IPS-NIHi7 (cell line): ENCODE data around the gene CXCL5.
A peak's percentile ranks its signal among the peaks of the same experiment; 100 is the strongest.
"Not testable (repeated sequence)": the region's sequence is repeated elsewhere in the genome, so short reads cannot be mapped to it uniquely, and the experiment has no call there.

Source experiments
- DNase-seq: peaks from one replicate; pipeline ENCODE4 v3.0.0; 2012; ENCODE audit warnings: mixed read lengths; ENCODE audit errors: extremely low spot score

CXCL5 gene

GRCh38 chr4:73970945-73971344 lies 27.5 kb downstream of the CXCL5 start:
- no peak for DNase-seq

- no peak for DNase-seq
Measured at GRCh38 chr4:73970011-73970410, 28.5 kb downstream of the CXCL5 start.

GRCh38 chr4:73967866-73968265 lies 30.6 kb downstream of the CXCL5 start:
- DNase-seq, result no peak

- peak; percentile 84 for DNase-seq
Measured at GRCh38 chr4:73964862-73965611, 33.4 kb downstream of the CXCL5 start.

- DNase-seq, result no peak
Measured at GRCh38 chr4:73962724-73963123, 35.8 kb downstream of the CXCL5 start.

- not testable (repeated sequence) for DNase-seq
Measured at GRCh38 chr4:73959041-73959440, 39.4 kb downstream of the CXCL5 start.

- no peak for DNase-seq
Measured at GRCh38 chr4:73952352-73952751, 46.1 kb downstream of the CXCL5 start.

- DNase-seq, result not testable (repeated sequence)
Measured at GRCh38 chr4:73950376-73950920, 48.0 kb downstream of the CXCL5 start.

GRCh38 chr4:73948990-73949706 lies 49.3 kb downstream of the CXCL5 start:
- DNase-seq, result no peak

GRCh38 chr4:73948291-73948690 lies 50.2 kb downstream of the CXCL5 start:
- no peak for DNase-seq

GRCh38 chr4:73947239-73947985 lies 51.1 kb downstream of the CXCL5 start:
- no peak for DNase-seq

GRCh38 chr4:73945674-73946449 lies 52.6 kb downstream of the CXCL5 start:
- no peak for DNase-seq
